ENCODE results near the gene ERGIC1.

Gene ERGIC1

GRCh38 chr5:172819569-172819968 lies 14.5 kb upstream of the ERGIC1 start:
- Histone ChIP-seq H3K27me3 (ENCODE audit: control insufficient read depth in 3 of 3, insufficient read depth in 3 of 3, low read depth in 1 of 3, low read length in 3 of 3) (peaks cover 0 to 5% (median 0%) of the 10 kb centered on the region in 3 experiments), H3K4me1 (ENCODE audit: control insufficient read depth in 2 of 2, insufficient read depth in 1 of 2, low read depth in 1 of 2, low read length in 2 of 2) (peaks cover 0 to 5% of the 10 kb centered on the region in 2 donors), H3K4me2 (ENCODE audit: insufficient read depth, low read length, poor library complexity, severe bottlenecking) (no peak overlapping the region), H2AFZ (ENCODE audit: low read length) (no peak overlapping the region), H3K23ac (ENCODE audit: low read depth, low read length, poor library complexity) (no peak overlapping the region), H2BK5ac (ENCODE audit: low read length) (no peak overlapping the region), H2BK12ac (ENCODE audit: low read length) (no peak overlapping the region), H2BK15ac (ENCODE audit: low read length) (no peak overlapping the region), H3K18ac (ENCODE audit: low read length) (no peak overlapping the region), H3K9ac (ENCODE audit: low read depth, low read length, poor library complexity) (no peak overlapping the region), H3K14ac (ENCODE audit: low read length) (no peak overlapping the region), H4K91ac (ENCODE audit: low read depth, low read length, poor library complexity) (no peak overlapping the region), H3K4ac (ENCODE audit: low read length) (no peak overlapping the region), H4K8ac (ENCODE audit: low read depth, low read length) (no peak overlapping the region), H3K27ac (replicated peaks; ENCODE audit: low read length) (no peak overlapping the region), H2AK5ac (ENCODE audit: low read depth, low read length) (no peak overlapping the region), H2BK120ac (ENCODE audit: low read depth, low read length) (no peak overlapping the region), H3K4me3 (ENCODE audit: low read length in 2 of 2) (no peak overlapping the region), H3K9me3 (replicated peaks in 1 of 2; ENCODE audit: control insufficient read depth in 2 of 2, insufficient read depth in 1 of 2, low read depth in 1 of 2, low read length in 2 of 2) (no peaks in the 10 kb centered on the region), H3K36me3 (replicated peaks in 1 of 2; ENCODE audit: control insufficient read depth in 2 of 2, insufficient read depth in 2 of 2, low read length in 2 of 2) (no peaks in the 10 kb centered on the region), H3K79me1 (ENCODE audit: low read depth, low read length) (no peaks in the 10 kb centered on the region)
- no peak for DNase-seq (ENCODE audit: low spot score)
- no CpG with 5 or more reads among the region's 3 CpGs for WGBS, 2 donors (ENCODE audit: extremely low coverage in 2 of 2, insufficient read length in 2 of 2, insufficient replicate concordance in 1 of 2)

- Histone ChIP-seq H3K4me1 (ENCODE audit: control insufficient read depth in 2 of 2, insufficient read depth in 1 of 2, low read depth in 1 of 2, low read length in 2 of 2) (peaks cover 0 to 5% of the 10 kb centered on the region in 2 donors), H3K36me3 (replicated peaks in 1 of 2; ENCODE audit: control insufficient read depth in 2 of 2, insufficient read depth in 2 of 2, low read length in 2 of 2) (no peaks in the 10 kb centered on the region), H3K18ac (ENCODE audit: low read length) (peak overlapping the region; percentile 45), H2AK5ac (ENCODE audit: low read depth, low read length) (no peak overlapping the region), H3K4me3 (ENCODE audit: low read length in 2 of 2) (no peak overlapping the region), H4K8ac (ENCODE audit: low read depth, low read length) (no peak overlapping the region), H2AFZ (ENCODE audit: low read length) (no peak overlapping the region), H2BK15ac (ENCODE audit: low read length) (no peak overlapping the region), H3K9me3 (replicated peaks in 1 of 2; ENCODE audit: control insufficient read depth in 2 of 2, insufficient read depth in 1 of 2, low read depth in 1 of 2, low read length in 2 of 2) (peaks cover 0 to 1% of the 10 kb centered on the region in 2 donors), H3K4ac (ENCODE audit: low read length) (no peak overlapping the region), H3K4me2 (ENCODE audit: insufficient read depth, low read length, poor library complexity, severe bottlenecking) (no peak overlapping the region), H2BK12ac (ENCODE audit: low read length) (peak overlapping the region; percentile 26), H3K27ac (replicated peaks; ENCODE audit: low read length) (no peak overlapping the region), H3K23ac (ENCODE audit: low read depth, low read length, poor library complexity) (no peak overlapping the region), H2BK5ac (ENCODE audit: low read length) (no peak overlapping the region), H3K9ac (ENCODE audit: low read depth, low read length, poor library complexity) (no peak overlapping the region), H3K14ac (ENCODE audit: low read length) (no peak overlapping the region), H2BK120ac (ENCODE audit: low read depth, low read length) (no peak overlapping the region), H3K27me3 (ENCODE audit: control insufficient read depth in 3 of 3, insufficient read depth in 3 of 3, low read depth in 1 of 3, low read length in 3 of 3) (peaks cover 0 to 5% (median 0%) of the 10 kb centered on the region in 3 experiments), H3K79me1 (ENCODE audit: low read depth, low read length) (no peaks in the 10 kb centered on the region), H4K91ac (ENCODE audit: low read depth, low read length, poor library complexity) (no peak overlapping the region)
- DNase-seq (ENCODE audit: low spot score), result no peak
- no CpG with 5 or more reads among the region's 16 CpGs for WGBS, 2 donors (ENCODE audit: extremely low coverage in 2 of 2, insufficient read length in 2 of 2, insufficient replicate concordance in 1 of 2)
Measured at GRCh38 chr5:172820046-172820767, 13.8 kb upstream of the ERGIC1 start.

GRCh38 chr5:172821340-172821985 lies 12.6 kb upstream of the ERGIC1 start:
- no peak overlapping the region for H3K4ac ChIP-seq (ENCODE audit: low read length)
- no peak overlapping the region for H3K23ac ChIP-seq (ENCODE audit: low read depth, low read length, poor library complexity)
- no peak overlapping the region for H2AK5ac ChIP-seq (ENCODE audit: low read depth, low read length)
- H3K14ac ChIP-seq (ENCODE audit: low read length), result no peak overlapping the region
- H3K27ac ChIP-seq (replicated peaks; ENCODE audit: low read length), result no peak overlapping the region
- no peak overlapping the region for H4K91ac ChIP-seq (ENCODE audit: low read depth, low read length, poor library complexity)
- no peak overlapping the region for H3K4me2 ChIP-seq (ENCODE audit: insufficient read depth, low read length, poor library complexity, severe bottlenecking)
- H2BK5ac ChIP-seq (ENCODE audit: low read length), result no peak overlapping the region
- peaks cover 0 to under 1% (median 0%) of the 10 kb centered on the region in 3 experiments for H3K27me3 ChIP-seq (ENCODE audit: control insufficient read depth in 3 of 3, insufficient read depth in 3 of 3, low read depth in 1 of 3, low read length in 3 of 3)
- H2AFZ ChIP-seq (ENCODE audit: low read length), result no peak overlapping the region
- no peak overlapping the region for H4K8ac ChIP-seq (ENCODE audit: low read depth, low read length)
- peaks cover 0 to 5% of the 10 kb centered on the region in 2 donors for H3K4me1 ChIP-seq (ENCODE audit: control insufficient read depth in 2 of 2, insufficient read depth in 1 of 2, low read depth in 1 of 2, low read length in 2 of 2)
- peaks cover 0 to 11% of the 10 kb centered on the region in 2 donors for H3K9me3 ChIP-seq (replicated peaks in 1 of 2; ENCODE audit: control insufficient read depth in 2 of 2, insufficient read depth in 1 of 2, low read depth in 1 of 2, low read length in 2 of 2)
- DNase-seq (ENCODE audit: low spot score), result no peak
- H2BK15ac ChIP-seq (ENCODE audit: low read length), result no peak overlapping the region
- no peaks in the 10 kb centered on the region for H3K79me1 ChIP-seq (ENCODE audit: low read depth, low read length)
- H3K36me3 ChIP-seq (replicated peaks in 1 of 2; ENCODE audit: control insufficient read depth in 2 of 2, insufficient read depth in 2 of 2, low read length in 2 of 2), result no peaks in the 10 kb centered on the region
- no peak overlapping the region for H3K9ac ChIP-seq (ENCODE audit: low read depth, low read length, poor library complexity)
- H2BK120ac ChIP-seq (ENCODE audit: low read depth, low read length), result no peak overlapping the region
- H3K18ac ChIP-seq (ENCODE audit: low read length), result no peak overlapping the region
- H2BK12ac ChIP-seq (ENCODE audit: low read length), result no peak overlapping the region
- WGBS, 2 donors (ENCODE audit: extremely low coverage in 2 of 2, insufficient read length in 2 of 2, insufficient replicate concordance in 1 of 2), result no CpG with 5 or more reads among the region's 6 CpGs
- H3K4me3 ChIP-seq (ENCODE audit: low read length in 2 of 2), result no peak overlapping the region

DNA sequence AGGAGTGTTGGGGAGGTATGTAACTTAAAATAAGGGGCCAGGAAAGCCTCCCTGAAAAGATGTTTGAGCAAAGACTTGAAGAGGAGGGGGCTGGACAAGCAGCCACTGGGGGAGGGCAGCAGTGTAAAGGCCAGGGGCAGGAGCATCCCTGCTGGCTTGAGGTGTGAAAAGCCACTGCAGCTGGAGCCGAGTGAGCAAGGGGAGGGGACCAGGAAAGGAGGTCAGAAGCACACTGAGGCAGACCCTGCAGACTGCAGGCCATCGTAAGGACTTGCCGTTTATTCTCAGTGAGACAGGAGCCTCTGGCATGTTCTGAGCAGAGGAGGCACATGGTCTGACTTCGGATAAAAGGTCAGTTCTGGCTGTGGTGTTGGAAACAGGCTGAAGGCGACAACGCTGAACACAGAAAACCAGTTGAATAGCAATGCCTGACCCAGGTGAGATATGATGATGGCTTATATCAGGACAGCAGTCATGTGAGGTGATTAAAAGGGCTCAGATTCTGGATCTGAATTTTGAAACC lies 10.2 kb upstream of the ERGIC1 start:
- Histone ChIP-seq H3K4me3 (ENCODE audit: low read length in 2 of 2) (no peak overlapping the region), H2AFZ (ENCODE audit: low read length) (no peak overlapping the region), H4K91ac (ENCODE audit: low read depth, low read length, poor library complexity) (no peak overlapping the region), H2BK5ac (ENCODE audit: low read length) (no peak overlapping the region), H3K4ac (ENCODE audit: low read length) (no peak overlapping the region), H4K8ac (ENCODE audit: low read depth, low read length) (no peak overlapping the region), H3K9ac (ENCODE audit: low read depth, low read length, poor library complexity) (no peak overlapping the region), H3K4me2 (ENCODE audit: insufficient read depth, low read length, poor library complexity, severe bottlenecking) (no peak overlapping the region), H3K27ac (replicated peaks; ENCODE audit: low read length) (no peak overlapping the region), H2BK15ac (ENCODE audit: low read length) (no peak overlapping the region), H3K4me1 (ENCODE audit: control insufficient read depth in 2 of 2, insufficient read depth in 1 of 2, low read depth in 1 of 2, low read length in 2 of 2) (peaks cover 3 to 7% of the 10 kb centered on the region in 2 donors), H3K36me3 (replicated peaks in 1 of 2; ENCODE audit: control insufficient read depth in 2 of 2, insufficient read depth in 2 of 2, low read length in 2 of 2) (no peaks in the 10 kb centered on the region), H3K79me1 (ENCODE audit: low read depth, low read length) (no peaks in the 10 kb centered on the region), H3K27me3 (ENCODE audit: control insufficient read depth in 3 of 3, insufficient read depth in 3 of 3, low read depth in 1 of 3, low read length in 3 of 3) (no peaks in the 10 kb centered on the region), H2BK120ac (ENCODE audit: low read depth, low read length) (no peak overlapping the region), H3K18ac (ENCODE audit: low read length) (no peak overlapping the region), H3K9me3 (replicated peaks in 1 of 2; ENCODE audit: control insufficient read depth in 2 of 2, insufficient read depth in 1 of 2, low read depth in 1 of 2, low read length in 2 of 2) (peaks cover 0 to 16% of the 10 kb centered on the region in 2 donors), H3K23ac (ENCODE audit: low read depth, low read length, poor library complexity) (no peak overlapping the region), H2BK12ac (ENCODE audit: low read length) (no peak overlapping the region), H2AK5ac (ENCODE audit: low read depth, low read length) (no peak overlapping the region), H3K14ac (ENCODE audit: low read length) (no peak overlapping the region)
- DNase-seq (ENCODE audit: low spot score), result no peak
- no CpG with 5 or more reads among the region's 6 CpGs for WGBS, 2 donors (ENCODE audit: extremely low coverage in 2 of 2, insufficient read length in 2 of 2, insufficient replicate concordance in 1 of 2)
